Esophagus muscularis mucosa (tissue), 4 donors: Measurements from ENCODE around the gene SARM1. TPM values are rescaled to one million over a fixed set of nuclear protein-coding genes. Genes with fewer than 3 reads are reported as not detected.
"Not testable (repeated sequence)": the region's sequence is repeated elsewhere in the genome, so short reads cannot be mapped to it uniquely, and the experiment has no call there.

Source experiments
- DNase-seq: peaks from one replicate; pipeline ENCODE4 v3.0.0-alpha.2; 2017; ENCODE audit errors: extremely low spot score
- H3K27ac ChIP-seq, 4 donors: fragments of 200-600 bp; sonication (generic); replicated peaks in 1 of 4; 1 replicate in 3 of 4; 2 replicates in 1 of 4; pipeline ENCODE4 v1.5.1; 2016 to 2019; ENCODE audit warnings: mild to moderate bottlenecking in 1 of 4
- H3K27me3 ChIP-seq, 4 donors: fragments of 200-600 bp; sonication (generic); one replicate each; pipeline versions ENCODE4 v1.5.1 to v1.6.0; 2016 to 2019
- H3K36me3 ChIP-seq, 4 donors: fragments of 200-600 bp; sonication (generic); one replicate each; pipeline ENCODE4 v1.5.1; 2016 to 2019
- H3K4me1 ChIP-seq, 4 donors: fragments of 200-600 bp; sonication (generic); one replicate each; pipeline ENCODE4 v1.5.1; 2016 to 2019
- H3K4me3 ChIP-seq, 4 donors: fragments of 200-600 bp; sonication (generic); 1 replicate in 2 of 4; 2 replicates in 2 of 4; pipeline ENCODE4 v1.5.1; 2016 to 2019; ENCODE audit warnings: mild to moderate bottlenecking in 4 of 4, moderate library complexity in 1 of 4
- H3K9me3 ChIP-seq, 4 donors: fragments of 200-600 bp; sonication (generic); 1 replicate in 3 of 4; 2 replicates in 1 of 4; pipeline ENCODE4 v1.5.1; 2016 to 2019
- CTCF ChIP-seq, 3 experiments: fragments of 200-600 bp in 2 of 3; fragments of 450-650 bp in 1 of 3; sonication (generic) in 2 of 3; IDR thresholded peaks; one replicate each; pipeline ENCODE4 v1.5.1; 2017 to 2019; ENCODE audit warnings: antibody characterized with exemption in 3 of 3, mild to moderate bottlenecking in 2 of 3, moderate library complexity in 1 of 3
- EP300 ChIP-seq: sonication (generic); formaldehyde crosslinking; IDR thresholded peaks from one replicate; pipeline ENCODE4 v1.6.1; 2017; ENCODE audit warnings: antibody characterized with exemption
- POLR2A ChIP-seq: fragments of 450-650 bp; IDR thresholded peaks from one replicate; pipeline ENCODE4 v1.6.1; 2017; ENCODE audit warnings: antibody characterized with exemption, moderate library complexity, mild to moderate bottlenecking, low read depth
- POLR2AphosphoS5 ChIP-seq, 2 donors: sonication (generic); formaldehyde crosslinking; IDR thresholded peaks; one replicate each; pipeline ENCODE4 v1.6.1; 2017; ENCODE audit warnings: antibody characterized with exemption in 2 of 2
- WGBS: methylation state at CpG from one replicate; pipeline ENCODE4 v1.1.5; 2018; 5-methylcytosine and 5-hydroxymethylcytosine counted together
- intact Hi-C: fragments of 100-400 bp; cut with DNase I; formaldehyde crosslinking; loops from one replicate; pipeline ENCODE4 v1.15.1; 2023
- total RNA-seq, 4 donors: library from RNA; depleted of rRNA; stranded (reverse); fragments of >200 nt; gene quantifications; one replicate each; pipeline versions ENCODE4 v1.1.0 to v1.2.1, GENCODE V29; 2016

SARM1 gene
- total RNA-seq, 4 donors from 2014 or later, result 8.3 to 24.9 (median 13.8) TPM

- WGBS, result 54% methylated on average over 1 of the region's 1 CpG
Observed at GRCh38 chr17:28433721-28434120, 62.2 kb downstream of the SARM1 start.

GRCh38 chr17:28434326-28434725 lies 62.8 kb downstream of the SARM1 start:
- WGBS, result 85% methylated on average over 8 of the region's 8 CpGs
- H3K9me3 ChIP-seq, DNase-seq, H3K4me1 ChIP-seq, H3K4me3 ChIP-seq, H3K27me3 ChIP-seq, intact Hi-C loops, H3K27ac ChIP-seq, H3K36me3 ChIP-seq: not testable (repeated sequence)

More at GRCh38 chr17:28433721-28434120, 62.2 kb downstream of the SARM1 start:
- intact Hi-C loops, result no loop called here
- no peaks in the 10 kb centered on the region for H3K9me3 ChIP-seq
- H3K27me3 ChIP-seq, result peaks cover 0 to 8% (median 0%) of the 10 kb centered on the region in 4 donors
- no peak for DNase-seq
- no peak overlapping the region for H3K4me3 ChIP-seq
- no peak overlapping the region for H3K27ac ChIP-seq
- TF ChIP-seq POLR2AphosphoS5 (IDR thresholded peaks at IDR 0.05) (no peak), POLR2A (no peak), EP300 (no peak), CTCF (IDR thresholded peaks at IDR 0.05) (no peak)
- no peaks in the 10 kb centered on the region for H3K4me1 ChIP-seq
- H3K36me3 ChIP-seq, result no peaks in the 10 kb centered on the region

- intact Hi-C loops, result no loop called here
- TF ChIP-seq CTCF (IDR thresholded peaks at IDR 0.05), result no peak
- no peak for TF ChIP-seq POLR2A
- TF ChIP-seq POLR2AphosphoS5 (IDR thresholded peaks at IDR 0.05), result no peak
- no peak for TF ChIP-seq EP300
- Histone ChIP-seq H3K4me1 (no peaks in the 10 kb centered on the region), H3K27ac (no peak overlapping the region), H3K27me3 (peaks cover 0 to 4% (median 0%) of the 10 kb centered on the region in 4 donors), H3K36me3 (no peaks in the 10 kb centered on the region), H3K4me3 (no peak overlapping the region), H3K9me3 (peaks cover 0 to 5% (median 0%) of the 10 kb centered on the region in 4 donors)
- no peak for DNase-seq
- 87% methylated on average over 9 of the region's 9 CpGs for WGBS
Observed at GRCh38 chr17:28443901-28444638, 72.6 kb downstream of the SARM1 start.

GRCh38 chr17:28446716-28447395 lies 75.4 kb downstream of the SARM1 start:
- Histone ChIP-seq H3K9me3 (peaks cover 0 to 5% (median 0%) of the 10 kb centered on the region in 4 donors), H3K27ac (no peak overlapping the region), H3K27me3 (peaks cover 0 to 4% (median 0%) of the 10 kb centered on the region in 4 donors), H3K36me3 (no peaks in the 10 kb centered on the region), H3K4me1 (no peaks in the 10 kb centered on the region), H3K4me3 (no peak overlapping the region)
- intact Hi-C loops, result no loop called here
- 83% methylated on average over 8 of the region's 8 CpGs for WGBS
- DNase-seq, result no peak
- TF ChIP-seq POLR2AphosphoS5 (IDR thresholded peaks at IDR 0.05), result no peak
- TF ChIP-seq EP300, result no peak
- TF ChIP-seq CTCF (IDR thresholded peaks at IDR 0.05), result no peak
- no peak for TF ChIP-seq POLR2A

GRCh38 chr17:28447396-28447760 lies 75.9 kb downstream of the SARM1 start:
- WGBS, result 52% methylated on average over 5 of the region's 5 CpGs
- H3K9me3 ChIP-seq, result peaks cover 0 to 5% (median 0%) of the 10 kb centered on the region in 4 donors

More at GRCh38 chr17:28447396-28447760, 75.9 kb downstream of the SARM1 start:
- Histone ChIP-seq H3K27me3 (peaks cover 0 to 4% (median 0%) of the 10 kb centered on the region in 4 donors), H3K27ac (no peak overlapping the region), H3K4me3 (no peak overlapping the region), H3K36me3 (no peaks in the 10 kb centered on the region), H3K4me1 (no peaks in the 10 kb centered on the region)
- intact Hi-C loops, result no loop called here
- DNase-seq, result no peak
- no peak for TF ChIP-seq POLR2AphosphoS5 (IDR thresholded peaks at IDR 0.05)
- no peak for TF ChIP-seq EP300
- no peak for TF ChIP-seq POLR2A
- no peak for TF ChIP-seq CTCF (IDR thresholded peaks at IDR 0.05)
